Measurements from ENCODE around the gene LIF.

Gene LIF

GRCh38 chr22:30262917-30263741 is 16.6 kb upstream of the LIF start:
- peak; percentile 38 for DNase-seq

GRCh38 chr22:30262112-30262511 is 15.6 kb upstream of the LIF start:
- no peak for DNase-seq

GRCh38 chr22:30261134-30261533 is 14.6 kb upstream of the LIF start:
- DNase-seq = no peak

GRCh38 chr22:30260682-30261081 is 14.1 kb upstream of the LIF start:
- DNase-seq = no peak

- DNase-seq = no peak
These were observed 13.7 kb upstream of the LIF start for GRCh38 chr22:30260276-30260675.

GRCh38 chr22:30254314-30254713 is 7.8 kb upstream of the LIF start:
- no peak for DNase-seq

GRCh38 chr22:30253205-30253852 is 6.8 kb upstream of the LIF start:
- DNase-seq = no peak

GRCh38 chr22:30252411-30253204 is 6.0 kb upstream of the LIF start:
- DNase-seq = no peak

GRCh38 chr22:30251711-30252110 is 5.2 kb upstream of the LIF start:
- DNase-seq = no peak

GRCh38 chr22:30250661-30251267 is 4.2 kb upstream of the LIF start:
- DNase-seq = no peak

GRCh38 chr22:30250039-30250565 is 3.5 kb upstream of the LIF start:
- DNase-seq = no peak

GRCh38 chr22:30249049-30250038 is 2.8 kb upstream of the LIF start:
- no peak for DNase-seq

- DNase-seq = no peak
These were observed 1.9 kb upstream of the LIF start for GRCh38 chr22:30248484-30248883.

- no peak for DNase-seq
These were observed 1.4 kb upstream of the LIF start for GRCh38 chr22:30247974-30248373.

GRCh38 chr22:30247561-30247960 is 1.0 kb upstream of the LIF start:
- no peak for DNase-seq

- no peak for DNase-seq
These were observed 336 bp upstream of the LIF start for GRCh38 chr22:30246814-30247376.

- no peak for DNase-seq
These were observed 1.2 kb downstream of the LIF start for GRCh38 chr22:30245181-30245984.

GRCh38 chr22:30244641-30245040 is 1.9 kb downstream of the LIF start:
- DNase-seq = no peak

- no peak for DNase-seq
These were observed 2.5 kb downstream of the LIF start for GRCh38 chr22:30244066-30244465.

- DNase-seq = no peak
These were observed 2.9 kb downstream of the LIF start for GRCh38 chr22:30243661-30244060.

Measured in NCI-H1048 (cell line).